H1 (cell line): ENCODE measurements around the gene ARHGEF6. TPM values are rescaled to one million over a fixed set of nuclear protein-coding genes. Genes with fewer than 3 reads are reported as not detected.

Experiments used
- GTF2F1 ChIP-seq: IDR thresholded peaks from 2 replicates; pipeline ENCODE4 v1.6.1; 2012; ENCODE audit warnings: low read depth, low read length, improper control_type of control experiment, borderline replicate concordance
- JUND ChIP-seq: IDR thresholded peaks from 2 replicates; pipeline ENCODE4 v1.6.1; 2011; ENCODE audit warnings: mild to moderate bottlenecking, improper control_type of control experiment, low read length
- SRF ChIP-seq: IDR thresholded peaks from 2 replicates; pipeline ENCODE4 v1.6.1; 2011; ENCODE audit warnings: mild to moderate bottlenecking, low read depth, low read length, moderate library complexity
- polyA plus RNA-seq, 7 experiments: library from polyadenylated mRNA; depleted of rRNA in 3 of 7; stranded (reverse) in 5 of 7; unstranded in 2 of 7; fragments of >200 nt in 5 of 7; fragments of 200-250 nt in 2 of 7; gene quantifications; 1 replicate in 5 of 7; 2 replicates in 1 of 7; 4 replicates in 1 of 7; pipeline versions ENCODE4 v1.2.1 to v1.2.3, GENCODE V29; 2011 to 2013; ENCODE audit warnings: missing spikeins in 2 of 7, mixed read lengths in 2 of 7
- total RNA-seq: library from RNA; stranded (reverse); fragmentation: NEBNext Ultra II Directional; extraction: Animal tissue kit (Norgen Biotek cat#: 25700); gene quantifications from 2 replicates; pipeline ENCODE4 v1.2.1, GENCODE V29; 2021

ARHGEF6 gene
- total and polyA plus RNA-seq, 2 of the 8 experiments (the other 6 are each of a cell fraction or from before 2014, with no cell fraction given), result 3.6 to 3.7 TPM

- no peak for TF ChIP-seq JUND
- no peak for TF ChIP-seq GTF2F1
- TF ChIP-seq SRF, result no peak
- TF ChIP-seq, all 59 proteins: peak for 0
These were observed 25.3 kb downstream of the ARHGEF6 start (continued) for GRCh38 chrX:136755411-136755810.
